ENCODE results near the gene BTBD2. TPM values are rescaled to one million over a fixed set of nuclear protein-coding genes. Genes with fewer than 3 reads are reported as not detected.

The BTBD2 gene
- total and polyA plus RNA-seq, 2 experiments from 2014 or later: 126 to 155 TPM

DNA sequence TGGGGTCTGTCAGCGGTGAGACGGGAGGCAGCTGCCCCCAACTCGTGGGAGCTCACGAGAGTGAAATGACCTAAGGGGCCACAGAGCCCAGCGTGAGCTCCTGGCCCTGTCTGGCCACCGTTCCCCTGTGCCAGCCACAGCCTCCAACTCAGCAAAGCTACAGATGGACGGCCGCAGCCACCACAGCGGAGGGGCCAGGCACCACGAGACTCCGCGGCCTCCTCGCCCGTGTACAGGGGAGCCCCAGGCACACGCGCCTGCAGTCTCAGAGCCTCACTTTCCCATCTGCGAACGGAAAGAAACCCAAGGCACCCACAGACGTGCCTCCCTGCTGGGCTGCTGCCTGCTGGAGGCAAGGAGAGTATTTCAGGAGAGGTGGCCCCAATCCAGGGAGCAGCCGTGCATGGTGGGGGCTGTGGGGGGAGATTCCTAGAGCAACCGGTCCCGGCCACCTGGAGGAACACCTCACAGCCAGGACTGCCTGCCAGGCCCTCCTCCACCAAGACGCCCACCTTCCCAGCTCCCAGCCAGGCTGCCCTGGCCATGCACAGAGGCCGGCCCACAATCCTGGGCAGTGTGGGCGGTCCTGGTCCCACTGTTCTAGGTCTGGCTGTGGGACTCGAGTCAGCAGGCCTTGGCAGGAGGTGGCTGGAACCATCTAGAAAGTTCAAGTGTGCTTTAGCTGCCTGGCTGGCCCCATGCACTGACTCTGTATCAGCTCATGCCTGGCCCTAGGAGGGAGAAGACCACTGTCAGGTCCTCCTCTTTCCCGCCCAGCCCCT is 33.6 kb upstream of the BTBD2 start:
- peak overlapping the region; percentile 89 for H3K4me3 ChIP-seq

GRCh38 chr19:2048104-2048958 is 32.8 kb upstream of the BTBD2 start:
- no peaks in the 10 kb centered on the region for H3K9me3 ChIP-seq (ENCODE audit: low read depth)
- no peak overlapping the region for H3K4me3 ChIP-seq
- H3K27ac ChIP-seq: no peak overlapping the region
- no peak for DNase-seq (ENCODE audit: low read depth in 1 of 2, low spot score in 1 of 2)
- no peaks in the 10 kb centered on the region for H3K36me3 ChIP-seq
- H3K27me3 ChIP-seq: no peaks in the 10 kb centered on the region
- peaks cover 11% of the 10 kb centered on the region for H3K4me1 ChIP-seq (ENCODE audit: low read depth)
- TF ChIP-seq, protein P1, sequence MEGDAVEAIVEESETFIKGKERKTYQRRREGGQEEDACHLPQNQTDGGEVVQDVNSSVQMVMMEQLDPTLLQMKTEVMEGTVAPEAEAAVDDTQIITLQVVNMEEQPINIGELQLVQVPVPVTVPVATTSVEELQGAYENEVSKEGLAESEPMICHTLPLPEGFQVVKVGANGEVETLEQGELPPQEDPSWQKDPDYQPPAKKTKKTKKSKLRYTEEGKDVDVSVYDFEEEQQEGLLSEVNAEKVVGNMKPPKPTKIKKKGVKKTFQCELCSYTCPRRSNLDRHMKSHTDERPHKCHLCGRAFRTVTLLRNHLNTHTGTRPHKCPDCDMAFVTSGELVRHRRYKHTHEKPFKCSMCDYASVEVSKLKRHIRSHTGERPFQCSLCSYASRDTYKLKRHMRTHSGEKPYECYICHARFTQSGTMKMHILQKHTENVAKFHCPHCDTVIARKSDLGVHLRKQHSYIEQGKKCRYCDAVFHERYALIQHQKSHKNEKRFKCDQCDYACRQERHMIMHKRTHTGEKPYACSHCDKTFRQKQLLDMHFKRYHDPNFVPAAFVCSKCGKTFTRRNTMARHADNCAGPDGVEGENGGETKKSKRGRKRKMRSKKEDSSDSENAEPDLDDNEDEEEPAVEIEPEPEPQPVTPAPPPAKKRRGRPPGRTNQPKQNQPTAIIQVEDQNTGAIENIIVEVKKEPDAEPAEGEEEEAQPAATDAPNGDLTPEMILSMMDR (IDR thresholded peaks at IDR 0.05; ENCODE audit: low read depth, low read length): no peak

More for the DNA sequence above, 33.6 kb upstream of the BTBD2 start:
- Histone ChIP-seq H3K4me1 (ENCODE audit: low read depth) (peaks cover 11% of the 10 kb centered on the region), H3K36me3 (no peaks in the 10 kb centered on the region), H3K27ac (peak overlapping the region; percentile 46), H3K27me3 (no peaks in the 10 kb centered on the region), H3K9me3 (ENCODE audit: low read depth) (no peaks in the 10 kb centered on the region)
- DNase-seq (ENCODE audit: low read depth in 1 of 2, low spot score in 1 of 2): no peak
- TF ChIP-seq, protein P1 (IDR thresholded peaks at IDR 0.05; ENCODE audit: low read depth, low read length): no peak

- TF ChIP-seq, protein P1 (IDR thresholded peaks at IDR 0.05; ENCODE audit: low read depth, low read length): no peak
- no peak overlapping the region for H3K27ac ChIP-seq
- H3K9me3 ChIP-seq (ENCODE audit: low read depth): no peaks in the 10 kb centered on the region
- no peaks in the 10 kb centered on the region for H3K27me3 ChIP-seq
- DNase-seq (ENCODE audit: low read depth in 1 of 2, low spot score in 1 of 2): no peak
- H3K4me3 ChIP-seq: no peak overlapping the region
- H3K4me1 ChIP-seq (ENCODE audit: low read depth): peaks cover 12% of the 10 kb centered on the region
- H3K36me3 ChIP-seq: no peaks in the 10 kb centered on the region
These were observed 32.1 kb upstream of the BTBD2 start for GRCh38 chr19:2047449-2048103.

- Histone ChIP-seq H3K4me3 (no peak overlapping the region), H3K36me3 (no peaks in the 10 kb centered on the region), H3K27me3 (no peaks in the 10 kb centered on the region), H3K4me1 (ENCODE audit: low read depth) (peaks cover 16% of the 10 kb centered on the region), H3K27ac (no peak overlapping the region), H3K9me3 (ENCODE audit: low read depth) (no peaks in the 10 kb centered on the region)
- TF ChIP-seq, protein P1 (IDR thresholded peaks at IDR 0.05; ENCODE audit: low read depth, low read length): no peak
- DNase-seq (ENCODE audit: low read depth in 1 of 2, low spot score in 1 of 2): no peak
These were observed 31.5 kb upstream of the BTBD2 start for GRCh38 chr19:2047076-2047448.

GRCh38 chr19:2046046-2046907 is 30.8 kb upstream of the BTBD2 start:
- H3K4me3 ChIP-seq: no peak overlapping the region
- H3K36me3 ChIP-seq: no peaks in the 10 kb centered on the region
- H3K27me3 ChIP-seq: no peaks in the 10 kb centered on the region
- no peak overlapping the region for H3K27ac ChIP-seq
- H3K9me3 ChIP-seq (ENCODE audit: low read depth): no peaks in the 10 kb centered on the region
- no peak for DNase-seq (ENCODE audit: low read depth in 1 of 2, low spot score in 1 of 2)
- H3K4me1 ChIP-seq (ENCODE audit: low read depth): peaks cover 21% of the 10 kb centered on the region
- TF ChIP-seq, protein P1 (IDR thresholded peaks at IDR 0.05; ENCODE audit: low read depth, low read length): no peak
